OCI-LY7 (cell line): ENCODE data around the gene FBXL20. TPM values are rescaled to one million over a fixed set of nuclear protein-coding genes. Genes with fewer than 3 reads are reported as not detected.

Experiments
- BruUV-seq: library from RNA; stranded (reverse); fragments of 400-500 nt; replicated peaks from 2 replicates; lab custom pipeline; 2021; lab: Mats Ljungman, UMichigan
- CTCF ChIA-PET: fragments of 300-600 bp; sonication (Branson Sonifier 250); formaldehyde crosslinking; loops from one replicate; lab custom pipeline; 2022; ENCODE audit warnings: antibody characterized with exemption; ENCODE audit not compliant: unreplicated experiment; lab: Charles Lee
- POLR2A ChIA-PET: fragments of 300-600 bp; sonication (Branson Sonifier 250); formaldehyde crosslinking; loops from one replicate; lab custom pipeline; 2022; ENCODE audit warnings: antibody characterized with exemption; lab: Charles Lee
- DNase-seq: peaks from one replicate; pipeline ENCODE4 v3.0.0-alpha.2; 2015; ENCODE audit warnings: low spot score
- H2AFZ ChIP-seq: fragments of 200-600 bp; sonication (generic), shearing (Covaris generic); 2 replicates; pipeline ENCODE4 v1.6.1; 2014; ENCODE audit warnings: mild to moderate bottlenecking, antibody characterized with exemption, low read length, moderate library complexity
- H3K27ac ChIP-seq: fragments of 200-600 bp; sonication (generic); 2 replicates; pipeline ENCODE4 v1.5.1; 2014; ENCODE audit warnings: mixed run types, low read depth, mild to moderate bottlenecking, moderate library complexity, low read length, inconsistent platforms; ENCODE audit not compliant: poor library complexity, severe bottlenecking
- H3K36me3 ChIP-seq: fragments of 200-600 bp; sonication (generic); 2 replicates; pipeline ENCODE4 v1.6.1; 2014; ENCODE audit warnings: mild to moderate bottlenecking, antibody characterized with exemption, low read length, moderate library complexity, mixed read lengths; ENCODE audit not compliant: insufficient read depth
- H3K4me1 ChIP-seq: fragments of 200-600 bp; sonication (generic); 2 replicates; pipeline ENCODE4 v1.5.1; 2014; ENCODE audit warnings: mild to moderate bottlenecking, low read length; ENCODE audit not compliant: insufficient read depth, poor library complexity, severe bottlenecking
- H3K4me2 ChIP-seq: fragments of 200-600 bp; sonication (generic); 2 replicates; pipeline ENCODE4 v1.6.1; 2014; ENCODE audit warnings: mild to moderate bottlenecking, low read length
- H3K4me3 ChIP-seq: fragments of 200-600 bp; sonication (generic); 2 replicates; pipeline ENCODE4 v1.5.1; 2014; ENCODE audit warnings: mild to moderate bottlenecking, low read depth, low read length; ENCODE audit not compliant: poor library complexity, severe bottlenecking
- H3K79me2 ChIP-seq: fragments of 200-600 bp; sonication (generic); 2 replicates; pipeline ENCODE4 v1.6.1; 2016; ENCODE audit warnings: low read depth, mild to moderate bottlenecking, low read length, moderate library complexity, mixed read lengths; ENCODE audit not compliant: insufficient read depth
- H3K9me2 ChIP-seq: fragments of 200-600 bp; sonication (generic); 2 replicates; pipeline ENCODE4 v1.6.1; 2016; ENCODE audit warnings: mild to moderate bottlenecking, low read length, mixed read lengths; ENCODE audit not compliant: insufficient read depth
- H3K9me3 ChIP-seq: fragments of 200-600 bp; sonication (generic); 2 replicates; pipeline ENCODE4 v1.6.1; 2014; ENCODE audit warnings: mild to moderate bottlenecking, mixed run types, low read length, mixed read lengths
- H4K20me1 ChIP-seq: fragments of 200-600 bp; sonication (generic); 2 replicates; pipeline ENCODE4 v1.6.1; 2014; ENCODE audit warnings: mild to moderate bottlenecking, antibody characterized with exemption, low read length, moderate library complexity, mixed read lengths; ENCODE audit not compliant: insufficient read depth
- EZH2phosphoT487 ChIP-seq: fragments of 200-600 bp; sonication (generic); IDR thresholded peaks from 2 replicates; pipeline ENCODE4 v1.6.1; 2018; ENCODE audit warnings: low read depth, borderline replicate concordance, mild to moderate bottlenecking, mixed run types, antibody characterized with exemption, low read length, moderate library complexity, mixed read lengths
- intact Hi-C: fragments of 100-400 bp; cut with micrococcal nuclease; formaldehyde crosslinking; loops from one replicate; pipeline ENCODE4 v1.10.0; 2022; ENCODE audit not compliant: unreplicated experiment
- total RNA-seq, 2 experiments: library from RNA; depleted of rRNA in 1 of 2; stranded (reverse); fragments of >200 nt in 1 of 2; shearing (Covaris generic) in 1 of 2; gene quantifications; 2 replicates each; pipeline ENCODE4 v1.2.3, GENCODE V29; 2014 to 2022
- TF ChIP-seq, protein P1 (sequence below): fragments of 200-600 bp; sonication (generic); conservative IDR thresholded peaks from 2 replicates; pipeline ENCODE4 v1.5.1; 2014; ENCODE audit warnings: mild to moderate bottlenecking, antibody characterized with exemption, low read length, moderate library complexity, mixed read lengths

The FBXL20 gene
- total RNA-seq, 2 experiments from 2014 or later: 2.1 to 12.2 TPM

DNA sequence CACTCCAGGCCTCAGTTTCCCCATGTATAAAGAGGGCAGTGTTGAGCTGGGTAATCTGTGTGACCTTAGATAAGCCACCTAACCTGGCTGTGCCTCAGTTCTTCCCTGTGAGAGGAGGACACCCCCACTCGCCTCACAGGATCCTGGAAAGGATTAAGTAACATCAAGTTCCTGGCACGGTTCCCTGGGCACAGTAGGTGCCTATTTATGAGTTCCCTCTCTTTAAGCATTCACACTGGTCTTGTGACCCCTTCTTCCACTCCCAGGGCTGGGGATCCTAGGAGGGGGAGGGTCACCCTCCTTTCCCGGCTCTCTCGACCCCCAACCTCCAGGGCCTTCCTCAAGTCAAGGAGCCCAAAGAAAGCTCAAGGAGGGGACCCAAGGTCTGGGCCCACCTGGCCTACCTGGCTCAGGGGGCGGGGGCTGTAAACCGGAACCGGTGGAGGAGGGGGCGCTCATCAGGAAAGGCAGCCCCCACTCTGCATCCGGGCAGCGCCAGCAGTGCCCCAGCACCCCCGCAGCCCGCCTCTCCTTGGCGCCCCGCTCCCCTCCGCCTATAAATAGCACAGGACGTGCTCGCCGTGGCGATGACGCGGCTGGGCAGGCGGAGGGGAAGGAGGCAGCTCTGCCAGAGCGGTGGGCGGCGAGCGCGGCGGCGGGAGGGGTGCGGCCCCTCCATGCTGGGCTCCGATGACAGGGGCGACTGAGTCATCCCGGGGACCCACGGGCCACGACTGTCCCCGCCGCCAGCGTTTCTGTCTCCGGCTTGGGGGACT, 191.9 kb downstream of the FBXL20 start:
- Histone ChIP-seq H3K27ac (peak overlapping the region; percentile 93), H3K9me2 (no peaks in the 10 kb centered on the region), H3K9me3 (no peaks in the 10 kb centered on the region), H3K4me3 (peak overlapping the region; percentile 51), H3K36me3 (peaks cover 12% of the 10 kb centered on the region), H3K4me1 (peaks cover 50% of the 10 kb centered on the region), H3K79me2 (no peaks in the 10 kb centered on the region), H2AFZ (peak overlapping the region; percentile 60; the same call in 1 of the 2 replicates), H4K20me1 (no peaks in the 10 kb centered on the region), H3K4me2 (peak overlapping the region; percentile 82)
- intact Hi-C loops: loop anchor here (5.0 kb wide), 1 partner anchor 338 kb away; no protein-coding TSS in a partner anchor
- no peak for TF ChIP-seq EZH2phosphoT487
- TF ChIP-seq, protein P1, sequence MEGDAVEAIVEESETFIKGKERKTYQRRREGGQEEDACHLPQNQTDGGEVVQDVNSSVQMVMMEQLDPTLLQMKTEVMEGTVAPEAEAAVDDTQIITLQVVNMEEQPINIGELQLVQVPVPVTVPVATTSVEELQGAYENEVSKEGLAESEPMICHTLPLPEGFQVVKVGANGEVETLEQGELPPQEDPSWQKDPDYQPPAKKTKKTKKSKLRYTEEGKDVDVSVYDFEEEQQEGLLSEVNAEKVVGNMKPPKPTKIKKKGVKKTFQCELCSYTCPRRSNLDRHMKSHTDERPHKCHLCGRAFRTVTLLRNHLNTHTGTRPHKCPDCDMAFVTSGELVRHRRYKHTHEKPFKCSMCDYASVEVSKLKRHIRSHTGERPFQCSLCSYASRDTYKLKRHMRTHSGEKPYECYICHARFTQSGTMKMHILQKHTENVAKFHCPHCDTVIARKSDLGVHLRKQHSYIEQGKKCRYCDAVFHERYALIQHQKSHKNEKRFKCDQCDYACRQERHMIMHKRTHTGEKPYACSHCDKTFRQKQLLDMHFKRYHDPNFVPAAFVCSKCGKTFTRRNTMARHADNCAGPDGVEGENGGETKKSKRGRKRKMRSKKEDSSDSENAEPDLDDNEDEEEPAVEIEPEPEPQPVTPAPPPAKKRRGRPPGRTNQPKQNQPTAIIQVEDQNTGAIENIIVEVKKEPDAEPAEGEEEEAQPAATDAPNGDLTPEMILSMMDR: 0 out of 2 replicates have a peak, but pooled peaks have one; percentile 22
- CTCF ChIA-PET: interaction anchor here (0.5 to 5.3 kb wide), 4 partner anchors 22 to 33 kb away, joined by 4 to 45 read pairs (median 28); no protein-coding TSS in a partner anchor
- POLR2A ChIA-PET: interaction anchor here (0.5 to 4.2 kb wide), 8 partner anchors 8 to 68 kb away, joined by 3 to 23 read pairs (median 7); partner anchors contain the start of gene RPL19
- peak; percentile 70 for DNase-seq
- no TSS peak for BruUV-seq

- H3K4me2 ChIP-seq: peak overlapping the region; percentile 82
- DNase-seq: peak; percentile 98
- H2AFZ ChIP-seq: peak overlapping the region; percentile 60; the same call in 1 of the 2 replicates
- no peaks in the 10 kb centered on the region for H3K9me3 ChIP-seq
- ChIA-PET CTCF (interaction anchor here (0.5 to 5.3 kb wide), 5 partner anchors 23 to 44 kb away, joined by 3 to 45 read pairs (median 23); no protein-coding TSS in a partner anchor), POLR2A (interaction anchor here (0.5 to 4.2 kb wide), 8 partner anchors 9 to 68 kb away, joined by 3 to 23 read pairs (median 7); partner anchors contain the start of gene RPL19)
- H3K9me2 ChIP-seq: no peaks in the 10 kb centered on the region
- intact Hi-C loops: loop anchor here (5.0 kb wide), 1 partner anchor 338 kb away; no protein-coding TSS in a partner anchor
- peaks cover 56% of the 10 kb centered on the region for H3K4me1 ChIP-seq
- TF ChIP-seq EZH2phosphoT487: no peak
- TF ChIP-seq, protein P1: no peak; the same call in 1 of the 2 replicates
- 0 out of 2 replicates have a peak, but pooled peaks cover under 1% of the 10 kb centered on the region for H4K20me1 ChIP-seq
- peak overlapping the region; percentile 93 for H3K27ac ChIP-seq
- peaks cover 18% of the 10 kb centered on the region for H3K36me3 ChIP-seq
- BruUV-seq: no TSS peak
- H3K4me3 ChIP-seq: peak overlapping the region; percentile 51
- H3K79me2 ChIP-seq: no peaks in the 10 kb centered on the region
Measured at GRCh38 chr17:39208893-39209292, 192.5 kb downstream of the FBXL20 start.
